Putamen (tissue), 1 donor: ENCODE measurements around the gene MEOX2.

Experiments used
- DNase-seq: peaks from one replicate; pipeline ENCODE4 v3.0.0-alpha.2; 2016; ENCODE audit warnings: low spot score

MEOX2 gene

GRCh38 chr7:15686295-15686956 is at the start of gene MEOX2:
Gene MEOX2 (minus strand): TSS chr7:15686683. CDS start chr7:15686402, 281 bp downstream.
- no peak for DNase-seq

GRCh38 chr7:15729746-15730145 is 43.3 kb upstream of the MEOX2 start:
- DNase-seq: no peak

GRCh38 chr7:15725051-15725450 is 38.6 kb upstream of the MEOX2 start:
- DNase-seq: no peak

- DNase-seq: no peak
Observed at GRCh38 chr7:15723841-15724240, 37.4 kb upstream of the MEOX2 start.

- peak; percentile 30 for DNase-seq
Observed at GRCh38 chr7:15720849-15721471, 34.5 kb upstream of the MEOX2 start.

- DNase-seq: no peak
Observed at GRCh38 chr7:15719311-15719710, 32.8 kb upstream of the MEOX2 start.

GRCh38 chr7:15715435-15715834 is 29.0 kb upstream of the MEOX2 start:
- no peak for DNase-seq

GRCh38 chr7:15709978-15710377 is 23.5 kb upstream of the MEOX2 start:
- no peak for DNase-seq

GRCh38 chr7:15707570-15707969 is 21.1 kb upstream of the MEOX2 start:
- no peak for DNase-seq

- no peak for DNase-seq
Observed at GRCh38 chr7:15703732-15704131, 17.2 kb upstream of the MEOX2 start.

- no peak for DNase-seq
Observed at GRCh38 chr7:15692501-15693020, 6.1 kb upstream of the MEOX2 start.

GRCh38 chr7:15688911-15689310 is 2.4 kb upstream of the MEOX2 start:
- DNase-seq: no peak

- DNase-seq: no peak
Observed at GRCh38 chr7:15688279-15688626, 1.8 kb upstream of the MEOX2 start.

- no peak for DNase-seq
Observed at GRCh38 chr7:15687546-15688278, 1.2 kb upstream of the MEOX2 start.

- no peak for DNase-seq
Observed at GRCh38 chr7:15686957-15687545, 568 bp upstream of the MEOX2 start.

- no peak for DNase-seq
Observed at GRCh38 chr7:15685358-15686294, 857 bp downstream of the MEOX2 start.

GRCh38 chr7:15684871-15685270 is 1.6 kb downstream of the MEOX2 start:
- no peak for DNase-seq

- DNase-seq: no peak
Observed at GRCh38 chr7:15684111-15684800, 2.2 kb downstream of the MEOX2 start.

GRCh38 chr7:15682751-15683245 is 3.7 kb downstream of the MEOX2 start:
- DNase-seq: no peak

GRCh38 chr7:15682111-15682510 is 4.4 kb downstream of the MEOX2 start:
- DNase-seq: no peak

GRCh38 chr7:15681631-15682030 is 4.9 kb downstream of the MEOX2 start:
- DNase-seq: no peak
